LNCaP clone FGC (cell line): ENCODE results near the gene STK24.

ENCODE experiments used
- DNase-seq: peaks from one replicate; pipeline ENCODE4 v3.0.0-alpha.2; 2011; ENCODE audit warnings: low read depth
- H3K4me3 ChIP-seq: 2 replicates; pipeline ENCODE4 v1.5.1; 2011; ENCODE audit warnings: mild to moderate bottlenecking, low read depth, low read length, control low read depth
- TF ChIP-seq, protein P1 (sequence below): IDR thresholded peaks from 2 replicates; pipeline ENCODE4 v1.5.1; 2012; ENCODE audit warnings: mild to moderate bottlenecking; ENCODE audit not compliant: control insufficient read depth, insufficient read depth; ENCODE audit errors: extremely low read depth

STK24 gene

DNA sequence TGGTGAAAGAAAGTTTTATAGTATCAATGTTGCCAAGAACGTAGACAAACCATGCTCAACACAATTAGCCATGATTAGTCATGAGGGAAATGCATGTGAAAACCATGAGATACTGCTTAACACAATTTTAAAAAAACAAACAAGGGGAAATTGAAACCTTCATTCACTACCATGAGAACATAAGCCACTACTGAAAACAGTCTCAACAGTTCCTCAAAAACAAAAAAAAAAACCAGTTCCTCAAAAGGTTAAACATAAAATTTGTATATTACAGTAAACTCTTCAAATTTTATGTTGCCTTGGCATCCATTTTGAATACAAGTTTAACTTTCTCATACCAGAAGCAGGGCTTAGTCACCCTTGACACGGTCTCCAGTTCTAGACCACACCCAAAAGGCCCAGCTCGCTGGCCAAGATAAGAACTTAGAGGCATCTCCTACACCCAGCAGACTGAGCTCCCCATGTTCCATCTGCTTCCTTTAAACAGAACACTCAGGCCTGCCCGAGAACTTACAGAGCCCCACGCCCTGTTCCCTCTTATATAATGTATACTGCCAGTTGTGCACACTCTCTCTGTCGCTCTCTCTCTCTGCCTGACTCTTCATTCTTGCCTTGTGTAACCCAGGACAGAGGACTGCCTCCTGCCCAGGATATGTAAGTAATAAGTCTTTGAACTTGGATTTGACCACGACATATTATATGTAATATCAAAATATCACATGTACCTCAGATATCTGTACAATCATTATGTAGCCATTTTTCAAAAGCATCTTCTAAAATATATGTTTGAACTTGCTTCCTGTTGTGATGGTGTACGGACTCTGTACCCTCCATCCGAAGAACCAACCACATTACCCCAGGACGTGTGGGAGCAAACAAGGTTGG is 67.4 kb downstream of the STK24 start:
- no peak overlapping the region for H3K4me3 ChIP-seq
- TF ChIP-seq, protein P1, sequence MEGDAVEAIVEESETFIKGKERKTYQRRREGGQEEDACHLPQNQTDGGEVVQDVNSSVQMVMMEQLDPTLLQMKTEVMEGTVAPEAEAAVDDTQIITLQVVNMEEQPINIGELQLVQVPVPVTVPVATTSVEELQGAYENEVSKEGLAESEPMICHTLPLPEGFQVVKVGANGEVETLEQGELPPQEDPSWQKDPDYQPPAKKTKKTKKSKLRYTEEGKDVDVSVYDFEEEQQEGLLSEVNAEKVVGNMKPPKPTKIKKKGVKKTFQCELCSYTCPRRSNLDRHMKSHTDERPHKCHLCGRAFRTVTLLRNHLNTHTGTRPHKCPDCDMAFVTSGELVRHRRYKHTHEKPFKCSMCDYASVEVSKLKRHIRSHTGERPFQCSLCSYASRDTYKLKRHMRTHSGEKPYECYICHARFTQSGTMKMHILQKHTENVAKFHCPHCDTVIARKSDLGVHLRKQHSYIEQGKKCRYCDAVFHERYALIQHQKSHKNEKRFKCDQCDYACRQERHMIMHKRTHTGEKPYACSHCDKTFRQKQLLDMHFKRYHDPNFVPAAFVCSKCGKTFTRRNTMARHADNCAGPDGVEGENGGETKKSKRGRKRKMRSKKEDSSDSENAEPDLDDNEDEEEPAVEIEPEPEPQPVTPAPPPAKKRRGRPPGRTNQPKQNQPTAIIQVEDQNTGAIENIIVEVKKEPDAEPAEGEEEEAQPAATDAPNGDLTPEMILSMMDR, result no peak
- no peak for DNase-seq

DNA sequence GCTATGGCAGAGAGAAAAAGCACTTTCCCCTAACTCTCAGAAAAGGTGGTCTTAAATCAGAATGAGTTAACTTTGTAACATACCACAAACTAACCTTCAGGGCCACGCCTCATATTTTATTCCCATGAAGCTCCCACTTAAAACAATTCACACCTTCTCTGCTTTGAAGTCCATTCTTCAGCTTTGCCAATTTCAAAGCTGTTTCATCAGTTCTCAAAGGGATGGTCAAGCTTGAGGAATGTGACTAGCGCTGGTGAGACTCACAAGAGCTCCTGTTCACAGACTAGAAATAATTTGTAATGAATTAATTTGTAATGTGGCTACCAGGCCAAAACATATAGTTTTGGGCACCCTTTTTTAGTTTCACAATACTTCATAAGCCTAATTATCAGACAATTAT is 68.2 kb downstream of the STK24 start:
- TF ChIP-seq, protein P1, result no peak
- no peak overlapping the region for H3K4me3 ChIP-seq
- DNase-seq, result no peak

DNA sequence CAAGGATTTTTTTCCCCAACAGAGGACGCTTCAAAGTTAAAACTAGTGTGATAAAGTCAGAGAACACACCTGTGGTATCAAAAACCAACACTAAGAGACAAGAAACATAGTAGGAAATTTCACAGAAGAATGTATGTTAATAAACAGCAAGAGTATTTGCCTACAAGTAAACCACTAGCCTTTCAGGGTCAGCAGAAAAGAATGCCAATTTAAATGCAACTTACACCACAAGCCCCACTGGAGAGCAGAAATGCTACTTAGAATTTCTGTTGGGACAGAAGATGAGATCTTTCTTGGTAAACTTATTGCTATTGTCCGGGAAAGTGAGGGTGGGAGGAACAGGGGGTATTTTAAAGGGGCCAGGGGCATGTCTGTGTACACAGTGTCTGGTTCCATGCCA is 68.6 kb downstream of the STK24 start:
- DNase-seq, result no peak
- TF ChIP-seq, protein P1, result no peak
- H3K4me3 ChIP-seq, result no peak overlapping the region

DNA sequence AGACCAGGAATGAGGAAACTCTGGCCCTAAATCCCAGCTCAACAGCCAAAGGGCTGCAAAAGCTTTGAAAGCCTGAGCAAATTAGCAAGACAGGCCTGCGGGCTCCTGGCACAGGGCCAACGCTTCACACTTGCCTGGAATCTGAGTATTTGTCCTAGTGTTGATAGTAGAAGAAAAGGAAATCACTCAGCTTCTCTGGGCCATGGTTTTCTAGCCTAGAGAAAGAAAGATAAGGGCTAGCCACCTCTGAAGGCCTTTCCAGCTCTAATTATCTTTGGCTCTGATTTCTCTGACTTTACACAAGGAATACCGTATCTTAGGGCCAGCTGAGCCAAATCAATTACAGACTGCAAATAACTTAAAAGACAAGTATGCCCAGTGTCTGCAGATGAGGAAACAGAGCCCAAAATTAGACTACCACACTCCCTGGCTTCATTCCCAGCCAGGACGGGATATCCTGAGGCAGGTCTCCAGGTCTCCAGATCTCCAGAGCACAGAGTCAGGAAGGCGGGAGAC is 69.6 kb downstream of the STK24 start:
- DNase-seq, result peak; percentile 69
- TF ChIP-seq, protein P1, result no peak
- H3K4me3 ChIP-seq, result no peak overlapping the region

DNA sequence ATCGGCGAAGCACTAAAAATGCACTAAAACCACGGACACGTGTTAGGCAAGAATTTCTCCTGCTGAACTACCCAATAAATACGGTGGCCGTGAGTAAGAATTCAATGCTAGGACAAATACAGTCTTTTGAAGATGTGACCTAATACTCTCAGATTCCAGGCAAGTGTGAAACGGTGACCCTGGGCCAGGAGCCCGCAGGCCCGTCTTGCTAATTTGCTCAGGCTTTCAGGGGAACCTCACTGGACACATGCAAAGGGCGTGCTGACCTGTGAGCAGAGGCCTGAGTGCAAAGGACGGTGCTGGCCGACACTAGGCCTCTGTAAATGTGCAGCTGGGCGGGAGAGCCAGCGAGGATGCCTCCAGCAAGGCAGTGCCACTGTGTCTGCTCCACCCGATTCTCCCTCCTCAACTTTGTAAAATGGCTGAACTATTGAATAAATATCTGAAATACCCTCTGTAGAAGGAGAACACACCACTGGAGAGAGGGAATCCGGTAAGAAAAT is 70.1 kb downstream of the STK24 start:
- H3K4me3 ChIP-seq, result no peak overlapping the region
- no peak for DNase-seq
- TF ChIP-seq, protein P1, result no peak

DNA sequence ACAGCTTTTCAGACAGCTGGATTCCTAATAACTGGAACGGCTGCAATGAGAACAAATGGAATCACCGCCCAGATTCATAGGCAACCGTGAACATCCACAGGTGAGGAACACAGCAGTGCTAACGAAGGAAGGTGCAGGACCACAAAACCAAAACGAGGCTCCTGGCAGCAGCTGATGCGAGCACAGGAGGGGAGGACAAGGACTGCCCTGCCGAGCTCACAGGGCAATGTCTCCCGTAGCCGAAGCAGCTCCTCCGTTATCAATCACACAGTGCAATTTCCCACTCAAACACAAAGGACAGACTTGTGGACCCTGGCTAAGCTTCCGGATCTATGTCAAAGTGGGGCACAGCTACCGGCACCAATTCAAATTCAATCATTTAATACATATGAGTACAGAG is 70.6 kb downstream of the STK24 start:
- no peak for DNase-seq
- no peak overlapping the region for H3K4me3 ChIP-seq
- TF ChIP-seq, protein P1, result no peak
